Measurements from ENCODE around the gene MTFR1L. TPM values are rescaled to one million over a fixed set of nuclear protein-coding genes. Genes with fewer than 3 reads are reported as not detected.
A peak's percentile ranks its signal among the peaks of the same experiment; 100 is the strongest.

Gene MTFR1L
- total and polyA plus RNA-seq, 9 of the 15 experiments (the other 6 are each of a cell fraction or from before 2014, with no cell fraction given) = 41.4 to 98.5 (median 53.7) TPM

DNA sequence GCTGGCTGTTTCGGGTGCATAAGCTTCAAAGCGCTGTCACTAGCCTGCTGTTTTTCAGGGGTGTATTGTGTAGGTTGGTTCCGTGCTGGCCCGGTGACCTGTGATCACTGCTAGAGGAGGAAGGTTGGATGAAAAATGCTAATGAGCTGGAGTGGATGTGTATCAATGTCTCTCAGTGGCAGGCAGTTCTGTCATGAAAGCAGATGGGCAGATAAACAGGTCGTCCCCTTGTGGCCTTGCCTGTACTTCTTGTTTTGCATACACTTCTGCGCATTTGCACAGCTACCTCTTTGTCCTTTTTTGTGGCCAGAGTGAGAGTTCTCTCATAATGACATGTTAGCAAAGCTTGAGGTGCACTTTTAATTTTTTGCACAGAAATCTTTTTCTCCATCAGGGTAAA, 16.8 kb upstream of the MTFR1L start (continued):
- TF ChIP-seq, protein P1, sequence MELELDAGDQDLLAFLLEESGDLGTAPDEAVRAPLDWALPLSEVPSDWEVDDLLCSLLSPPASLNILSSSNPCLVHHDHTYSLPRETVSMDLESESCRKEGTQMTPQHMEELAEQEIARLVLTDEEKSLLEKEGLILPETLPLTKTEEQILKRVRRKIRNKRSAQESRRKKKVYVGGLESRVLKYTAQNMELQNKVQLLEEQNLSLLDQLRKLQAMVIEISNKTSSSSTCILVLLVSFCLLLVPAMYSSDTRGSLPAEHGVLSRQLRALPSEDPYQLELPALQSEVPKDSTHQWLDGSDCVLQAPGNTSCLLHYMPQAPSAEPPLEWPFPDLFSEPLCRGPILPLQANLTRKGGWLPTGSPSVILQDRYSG (tag; conservative IDR thresholded peaks at IDR 0.05; ENCODE audit: low read depth) = no peak
- TF ChIP-seq CREB1 (IDR thresholded peaks at IDR 0.05) (no peak), CREB1 (CRISPR knock-in tag; IDR thresholded peaks at IDR 0.05) (no peak), L3MBTL2 (IDR thresholded peaks at IDR 0.05) (no peak), MEIS2 (IDR thresholded peaks at IDR 0.05; ENCODE audit: partially characterized antibody) (peak; percentile 34), NFYB (IDR thresholded peaks at IDR 0.05; ENCODE audit: extremely low read depth, insufficient read length) (no peak), CTBP1 (IDR thresholded peaks at IDR 0.05; ENCODE audit: borderline replicate concordance) (peak; percentile 40; the same call in 1 of the 2 replicates)

- H2AFZ ChIP-seq (ENCODE audit: low read depth, low read length) = no peak overlapping the region
- CTCF ChIA-PET (ENCODE audit: low intra/inter-chr PET ratio) = no interaction called here
- H3K36me3 ChIP-seq (ENCODE audit: control insufficient read depth, insufficient read depth, low read length) = no peaks in the 10 kb centered on the region
- no peak overlapping the region for H3K4me2 ChIP-seq (ENCODE audit: insufficient read depth, low read length)
- H3K9me1 ChIP-seq (ENCODE audit: control insufficient read depth, insufficient read depth, low read length) = no peaks in the 10 kb centered on the region
- POLR2A ChIA-PET = interaction anchor here (0.8 to 1.3 kb wide), 5 partner anchors 18 to 1052 kb away, joined by 3 to 5 read pairs (median 3); no protein-coding TSS in a partner anchor
- H3K4me3 ChIP-seq = no peak overlapping the region
- no peaks in the 10 kb centered on the region for H3K79me2 ChIP-seq (ENCODE audit: control insufficient read depth, insufficient read depth, low read length)
- peaks cover 17 to 29% of the 10 kb centered on the region in 2 experiments; a peak in 4 of 5 replicates for H3K4me1 ChIP-seq (replicated peaks in 1 of 2; ENCODE audit: control insufficient read depth in 2 of 2, insufficient read depth in 2 of 2, low read length in 2 of 2)
- in situ Hi-C loops (cut with MboI) (no loop called here), intact Hi-C loops (cut with micrococcal nuclease) (no loop called here)
- FAIRE-seq (no peak), ATAC-seq (no peak), DNase-seq (ENCODE audit: extremely low read depth in 1 of 4, low spot score in 3 of 4) (no peak)
- no peak overlapping the region for H3K9ac ChIP-seq (ENCODE audit: insufficient read depth in 1 of 2, low read depth in 2 of 2, low read length in 2 of 2)
- WGBS (ENCODE audit: insufficient coverage, low coverage, missing lambda C conversion rate) = 25% methylated on average over 1 of the region's 1 CpG
- no TSS peak for BruUV-seq (replicated peaks)
- H3K27me3 ChIP-seq (ENCODE audit: control insufficient read depth in 2 of 2, insufficient read depth in 2 of 2, low read length in 2 of 2) = no peaks in the 10 kb centered on the region
- no peaks in the 10 kb centered on the region for H3K9me3 ChIP-seq (replicated peaks; ENCODE audit: control insufficient read depth, insufficient read depth, low read depth, low read length)
- no peaks in the 10 kb centered on the region for H4K20me1 ChIP-seq (replicated peaks; ENCODE audit: control insufficient read depth, insufficient read depth, low read length)
- no peak for TF ChIP-seq DNMT1 (IDR thresholded peaks at IDR 0.05)
- no peak for TF ChIP-seq ZBTB49 (CRISPR knock-in tag; IDR thresholded peaks at IDR 0.05; ENCODE audit: borderline replicate concordance)
- TF ChIP-seq ZNF316 (IDR thresholded peaks at IDR 0.05) = peak; percentile 87
- TF ChIP-seq BRF1 (IDR thresholded peaks at IDR 0.05; ENCODE audit: borderline replicate concordance, extremely low read depth, insufficient read length) = no peak
- TF ChIP-seq MAFG (tag; conservative IDR thresholded peaks at IDR 0.05) = peak; percentile 67
- peak; percentile 39 for TF ChIP-seq MAFF (IDR thresholded peaks at IDR 0.05; ENCODE audit: low read length)
- no peak for TF ChIP-seq BCL6 (CRISPR knock-in tag; IDR thresholded peaks at IDR 0.05)
- TF ChIP-seq PTBP1 (IDR thresholded peaks at IDR 0.05; ENCODE audit: low read depth, low read length) = no peak
- H3K27ac ChIP-seq (ENCODE audit: extremely low read depth, low read depth, low read length) = no peak overlapping the region
Observed at GRCh38 chr1:25803368-25803767, 16.4 kb upstream of the MTFR1L start.
